RWPE1 (cell line): ENCODE results near the gene MRO.

Experiments used
- CTCF ChIA-PET: fragments of 350-600 bp; sonication (Branson Sonifier 250); formaldehyde crosslinking; extraction: SDS; loops from one replicate; lab custom pipeline; 2021; lab: Yijun Ruan, JAX
- POLR2A ChIA-PET: fragments of 400-600 bp; formaldehyde crosslinking; extraction: SDS; loops from one replicate; lab custom pipeline; 2020; ENCODE audit warnings: antibody characterized with exemption; ENCODE audit not compliant: low non-redundant PET; lab: Yijun Ruan, JAX
- DNase-seq: peaks from one replicate; pipeline ENCODE4 v3.0.0; 2012; ENCODE audit warnings: low spot score
- H3K27ac ChIP-seq: fragments of 450-650 bp; 2 replicates; pipeline ENCODE4 v1.5.1; 2017
- TF ChIP-seq, protein P1 (sequence below): fragments of 450-650 bp; conservative IDR thresholded peaks from 2 replicates; pipeline ENCODE4 v1.5.1; 2017; ENCODE audit warnings: low read depth, mild to moderate bottlenecking

MRO gene

GRCh38 chr18:50850307-50851065 lies 30.7 kb upstream of the MRO start:
- ChIA-PET CTCF (interaction anchor here (0.6 kb wide), 1 partner anchor 341 kb away, joined by 3 read pairs; no protein-coding TSS in a partner anchor), POLR2A (no interaction called here)
- TF ChIP-seq, protein P1, sequence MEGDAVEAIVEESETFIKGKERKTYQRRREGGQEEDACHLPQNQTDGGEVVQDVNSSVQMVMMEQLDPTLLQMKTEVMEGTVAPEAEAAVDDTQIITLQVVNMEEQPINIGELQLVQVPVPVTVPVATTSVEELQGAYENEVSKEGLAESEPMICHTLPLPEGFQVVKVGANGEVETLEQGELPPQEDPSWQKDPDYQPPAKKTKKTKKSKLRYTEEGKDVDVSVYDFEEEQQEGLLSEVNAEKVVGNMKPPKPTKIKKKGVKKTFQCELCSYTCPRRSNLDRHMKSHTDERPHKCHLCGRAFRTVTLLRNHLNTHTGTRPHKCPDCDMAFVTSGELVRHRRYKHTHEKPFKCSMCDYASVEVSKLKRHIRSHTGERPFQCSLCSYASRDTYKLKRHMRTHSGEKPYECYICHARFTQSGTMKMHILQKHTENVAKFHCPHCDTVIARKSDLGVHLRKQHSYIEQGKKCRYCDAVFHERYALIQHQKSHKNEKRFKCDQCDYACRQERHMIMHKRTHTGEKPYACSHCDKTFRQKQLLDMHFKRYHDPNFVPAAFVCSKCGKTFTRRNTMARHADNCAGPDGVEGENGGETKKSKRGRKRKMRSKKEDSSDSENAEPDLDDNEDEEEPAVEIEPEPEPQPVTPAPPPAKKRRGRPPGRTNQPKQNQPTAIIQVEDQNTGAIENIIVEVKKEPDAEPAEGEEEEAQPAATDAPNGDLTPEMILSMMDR, result no peak
- DNase-seq, result no peak
- H3K27ac ChIP-seq, result no peak overlapping the region

DNA sequence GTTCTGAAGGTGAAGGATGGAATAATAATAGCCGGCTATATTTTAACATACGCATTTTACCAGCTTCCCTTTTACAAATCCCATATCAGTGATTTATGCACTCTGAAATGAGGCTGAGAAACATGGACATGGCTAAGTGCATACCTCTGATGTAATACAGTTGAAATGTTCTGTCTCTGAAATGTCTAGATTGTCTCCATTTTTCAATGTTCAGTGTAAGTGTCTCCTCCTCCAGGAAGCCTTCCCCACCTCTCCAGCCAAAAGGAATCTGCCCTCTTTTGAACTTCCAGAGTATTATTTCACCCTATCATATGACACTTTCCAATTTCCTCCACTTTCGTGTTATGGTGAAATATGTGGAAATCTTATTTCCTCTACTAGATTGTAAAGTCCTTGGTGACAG lies 29.6 kb upstream of the MRO start:
- TF ChIP-seq, protein P1, result no peak
- POLR2A ChIA-PET, result no interaction called here
- no peak for DNase-seq
- no peak overlapping the region for H3K27ac ChIP-seq
- CTCF ChIA-PET, result no interaction called here

GRCh38 chr18:50848991-50849390 lies 29.2 kb upstream of the MRO start:
- ChIA-PET CTCF (no interaction called here), POLR2A (no interaction called here)
- no peak for DNase-seq
- H3K27ac ChIP-seq, result no peak overlapping the region
- TF ChIP-seq, protein P1, result no peak

- DNase-seq, result no peak
- H3K27ac ChIP-seq, result no peak overlapping the region
- TF ChIP-seq, protein P1, result no peak
- ChIA-PET CTCF (interaction anchor here (0.6 kb wide), 1 partner anchor 343 kb away, joined by 3 read pairs; no protein-coding TSS in a partner anchor), POLR2A (no interaction called here)
Observed at GRCh38 chr18:50848061-50848551, 28.3 kb upstream of the MRO start.

GRCh38 chr18:50847192-50847591 lies 27.4 kb upstream of the MRO start:
- TF ChIP-seq, protein P1, result no peak
- POLR2A ChIA-PET, result no interaction called here
- CTCF ChIA-PET, result interaction anchor here (0.6 kb wide), 1 partner anchor 15 kb away, joined by 3 read pairs; no protein-coding TSS in a partner anchor
- H3K27ac ChIP-seq, result no peak overlapping the region
- DNase-seq, result no peak

GRCh38 chr18:50844960-50845359 lies 25.1 kb upstream of the MRO start:
- TF ChIP-seq, protein P1, result no peak
- DNase-seq, result no peak
- CTCF ChIA-PET, result no interaction called here
- no peak overlapping the region for H3K27ac ChIP-seq
- POLR2A ChIA-PET, result no interaction called here
